Activated CD8-positive, alpha-beta memory T cell treated with anti-CD3 and anti-CD28 coated beads for 4 hours (primary cell): Measurements from ENCODE around the gene DIAPH3.
"Not testable (repeated sequence)": the region's sequence is repeated elsewhere in the genome, so short reads cannot be mapped to it uniquely, and the experiment has no call there.

Experiments used
- DNase-seq, 2 donors: peaks; one replicate each; pipeline ENCODE4 v3.0.0-alpha.2; 2020; ENCODE audit warnings: low read depth in 2 of 2

The DIAPH3 gene

GRCh38 chr13:60094385-60095088 is 69.2 kb downstream of the DIAPH3 start:
- DNase-seq, result no peak

GRCh38 chr13:60093425-60094019 is 70.2 kb downstream of the DIAPH3 start:
- DNase-seq, result no peak

- no peak for DNase-seq
These were observed 72.2 kb downstream of the DIAPH3 start for GRCh38 chr13:60091573-60091972.

- DNase-seq, result no peak
These were observed 73.2 kb downstream of the DIAPH3 start for GRCh38 chr13:60090574-60090973.

- not testable (repeated sequence) for DNase-seq
These were observed 79.9 kb downstream of the DIAPH3 start for GRCh38 chr13:60083780-60084179.

- no peak for DNase-seq
These were observed 82.9 kb downstream of the DIAPH3 start for GRCh38 chr13:60080850-60081249.

- DNase-seq, result no peak
These were observed 85.5 kb downstream of the DIAPH3 start for GRCh38 chr13:60078226-60078625.

- DNase-seq, result no peak
These were observed 87.9 kb downstream of the DIAPH3 start for GRCh38 chr13:60075850-60076249.

GRCh38 chr13:60074397-60074796 is 89.3 kb downstream of the DIAPH3 start:
- DNase-seq, result no peak

GRCh38 chr13:60066226-60066625 is 97.5 kb downstream of the DIAPH3 start:
- DNase-seq, result no peak

GRCh38 chr13:60062502-60062901 is 101.2 kb downstream of the DIAPH3 start:
- no peak for DNase-seq

- no peak for DNase-seq
These were observed 102.0 kb downstream of the DIAPH3 start for GRCh38 chr13:60061737-60062136.

GRCh38 chr13:60051754-60052285 is 111.9 kb downstream of the DIAPH3 start:
- no peak for DNase-seq

GRCh38 chr13:60048353-60048752 is 115.4 kb downstream of the DIAPH3 start:
- DNase-seq, result not testable (repeated sequence)

- no peak for DNase-seq
These were observed 115.8 kb downstream of the DIAPH3 start for GRCh38 chr13:60047918-60048317.

GRCh38 chr13:60044321-60044720 is 119.4 kb downstream of the DIAPH3 start:
- no peak for DNase-seq

- no peak for DNase-seq
These were observed 120.5 kb downstream of the DIAPH3 start for GRCh38 chr13:60043262-60043661.

- not testable (repeated sequence) for DNase-seq
These were observed 123.1 kb downstream of the DIAPH3 start for GRCh38 chr13:60040668-60041067.

GRCh38 chr13:60035874-60036273 is 127.9 kb downstream of the DIAPH3 start:
- DNase-seq, result no peak

GRCh38 chr13:60032851-60033250 is 130.9 kb downstream of the DIAPH3 start:
- DNase-seq, result no peak

GRCh38 chr13:60028021-60028420 is 135.7 kb downstream of the DIAPH3 start:
- no peak for DNase-seq

GRCh38 chr13:60026286-60026685 is 137.4 kb downstream of the DIAPH3 start:
- no peak for DNase-seq

- DNase-seq, result no peak
These were observed 143.4 kb downstream of the DIAPH3 start for GRCh38 chr13:60020288-60020687.
